DND-41 (cell line): ENCODE measurements around the gene TBC1D14.

Experiments
- ATAC-seq: fragments of 200-7000 bp; cut with Tn5 transposase; 3 replicates; pipeline ENCODE4 v1.9.1; 2021; ENCODE audit warnings: low read depth; ENCODE audit not compliant: insufficient read depth
- DNase-seq: peaks from one replicate; pipeline ENCODE4 v3.0.0-alpha.2; 2020
- H2AFZ ChIP-seq: 2 replicates; pipeline ENCODE4 v1.6.0; 2012; ENCODE audit warnings: low read depth, low read length
- H3K27ac ChIP-seq: 2 replicates; pipeline ENCODE4 v1.5.1; 2012; ENCODE audit warnings: low read length, inconsistent platforms
- H3K27me3 ChIP-seq: fragments of 200-600 bp; sonication (generic); 2 replicates; pipeline ENCODE4 v1.6.0; 2012; ENCODE audit warnings: low read length, mild to moderate bottlenecking, inconsistent platforms; ENCODE audit not compliant: insufficient read depth, poor library complexity
- H3K36me3 ChIP-seq: 2 replicates; pipeline ENCODE4 v1.5.1; 2012; ENCODE audit warnings: low read length, inconsistent platforms; ENCODE audit not compliant: insufficient read depth
- H3K4me1 ChIP-seq: 2 replicates; pipeline ENCODE4 v1.5.1; 2012; ENCODE audit warnings: mild to moderate bottlenecking, low read length; ENCODE audit not compliant: insufficient read depth
- H3K4me2 ChIP-seq: 2 replicates; pipeline ENCODE4 v1.6.0; 2012; ENCODE audit warnings: mild to moderate bottlenecking, moderate library complexity, low read length, inconsistent platforms; ENCODE audit not compliant: insufficient read depth
- H3K4me3 ChIP-seq, 2 experiments: fragments of 200-600 bp in 1 of 2; shearing (Covaris generic) in 1 of 2; 2 replicates each; pipeline ENCODE4 v1.5.1; 2012 to 2016; ENCODE audit warnings: inconsistent platforms in 2 of 2, low read length in 2 of 2, mild to moderate bottlenecking in 2 of 2, low read depth in 1 of 2, moderate library complexity in 1 of 2
- H3K79me2 ChIP-seq: 2 replicates; pipeline ENCODE4 v1.6.0; 2012; ENCODE audit warnings: low read length, inconsistent platforms; ENCODE audit not compliant: insufficient read depth
- H3K9ac ChIP-seq: 2 replicates; pipeline ENCODE4 v1.6.0; 2012; ENCODE audit warnings: low read depth, mild to moderate bottlenecking, inconsistent platforms, low read length, moderate library complexity
- H3K9me3 ChIP-seq: 2 replicates; pipeline ENCODE4 v1.5.1; 2012; ENCODE audit warnings: low read length, moderate library complexity, mild to moderate bottlenecking, inconsistent platforms; ENCODE audit not compliant: insufficient read depth, severe bottlenecking
- H4K20me1 ChIP-seq: 2 replicates; pipeline ENCODE4 v1.6.0; 2012; ENCODE audit warnings: low read length; ENCODE audit not compliant: insufficient read depth
- CTCF ChIP-seq: IDR thresholded peaks from 2 replicates; pipeline ENCODE4 v1.5.1; 2012; ENCODE audit warnings: borderline replicate concordance, low read length, moderate library complexity, mild to moderate bottlenecking; ENCODE audit not compliant: poor library complexity, severe bottlenecking; ENCODE audit errors: extremely low read depth
- EZH2 ChIP-seq: IDR thresholded peaks from 3 replicates; pipeline ENCODE4 v1.6.1; 2012; ENCODE audit warnings: borderline replicate concordance, low read depth, mild to moderate bottlenecking, moderate library complexity, low read length, inconsistent platforms; ENCODE audit not compliant: severe bottlenecking

TBC1D14 gene

GRCh38 chr4:7037425-7037824 lies 127.8 kb downstream of the TBC1D14 start:
- H3K36me3 ChIP-seq, result no peaks in the 10 kb centered on the region
- no peaks in the 10 kb centered on the region for H3K79me2 ChIP-seq
- no peaks in the 10 kb centered on the region for H3K27me3 ChIP-seq
- peaks cover 5% of the 10 kb centered on the region for H3K4me1 ChIP-seq
- H3K27ac ChIP-seq, result no peak overlapping the region
- TF ChIP-seq CTCF, result peak; percentile 26
- no peak for TF ChIP-seq EZH2
- no peak for ATAC-seq
- no peak overlapping the region for H2AFZ ChIP-seq
- no peak overlapping the region for H3K4me3 ChIP-seq
- peaks cover 5% of the 10 kb centered on the region; the same call in 1 of the 2 replicates for H4K20me1 ChIP-seq
- no peak overlapping the region for H3K9ac ChIP-seq
- no peak overlapping the region for H3K4me2 ChIP-seq
- DNase-seq, result no peak
- H3K9me3 ChIP-seq, result no peaks in the 10 kb centered on the region

- no peak overlapping the region for H3K27ac ChIP-seq
- H3K9ac ChIP-seq, result no peak overlapping the region
- no peaks in the 10 kb centered on the region for H3K9me3 ChIP-seq
- DNase-seq (no peak), ATAC-seq (no peak)
- TF ChIP-seq CTCF (no peak), EZH2 (no peak)
- H2AFZ ChIP-seq, result no peak overlapping the region
- peaks cover 11% of the 10 kb centered on the region for H4K20me1 ChIP-seq
- H3K4me2 ChIP-seq, result no peak overlapping the region
- peaks cover 3% of the 10 kb centered on the region for H3K27me3 ChIP-seq
- peaks cover 28% of the 10 kb centered on the region for H3K4me1 ChIP-seq
- peaks cover 23% of the 10 kb centered on the region for H3K79me2 ChIP-seq
- H3K36me3 ChIP-seq, result peaks cover 7% of the 10 kb centered on the region; the same call in 1 of the 2 replicates
- H3K4me3 ChIP-seq, result no peak overlapping the region
Observed at GRCh38 chr4:7040765-7041164, 131.1 kb downstream of the TBC1D14 start.

GRCh38 chr4:7041246-7041645 lies 131.6 kb downstream of the TBC1D14 start:
- ATAC-seq (no peak), DNase-seq (no peak)
- H3K9ac ChIP-seq, result no peak overlapping the region
- H3K36me3 ChIP-seq, result peaks cover 11% of the 10 kb centered on the region; the same call in 1 of the 2 replicates
- H3K27me3 ChIP-seq, result peaks cover 3% of the 10 kb centered on the region
- no peak overlapping the region for H3K4me2 ChIP-seq
- H4K20me1 ChIP-seq, result peaks cover 16% of the 10 kb centered on the region
- no peak overlapping the region for H2AFZ ChIP-seq
- no peaks in the 10 kb centered on the region for H3K9me3 ChIP-seq
- H3K27ac ChIP-seq, result no peak overlapping the region
- H3K4me3 ChIP-seq, result no peak overlapping the region
- H3K4me1 ChIP-seq, result peaks cover 33% of the 10 kb centered on the region
- TF ChIP-seq EZH2 (no peak), CTCF (no peak)
- H3K79me2 ChIP-seq, result peaks cover 28% of the 10 kb centered on the region
